Measurements from ENCODE around the gene MRPL19.
"Not testable (repeated sequence)": the region's sequence is repeated elsewhere in the genome, so short reads cannot be mapped to it uniquely, and the experiment has no call there.

MRPL19 gene

DNA sequence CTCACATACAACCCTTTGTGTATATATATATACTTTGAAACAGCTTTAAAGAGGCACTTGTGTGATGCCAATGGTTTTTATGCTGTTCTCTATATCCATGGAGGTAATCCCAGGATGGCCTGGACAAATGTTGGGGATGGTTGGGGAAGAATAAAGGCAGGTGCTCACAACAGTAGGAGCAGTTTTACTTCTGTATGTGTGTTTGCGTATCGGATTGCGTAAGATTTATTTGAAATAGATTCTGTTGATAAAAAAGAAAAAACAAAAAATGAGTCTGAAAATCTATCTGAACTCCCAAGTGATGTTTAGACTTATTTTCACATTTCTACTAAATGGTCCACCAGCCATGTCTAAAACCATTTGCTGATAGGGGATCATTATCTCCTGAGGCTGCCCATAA, 29.3 kb downstream of the MRPL19 start:
- no peak for DNase-seq

DNA sequence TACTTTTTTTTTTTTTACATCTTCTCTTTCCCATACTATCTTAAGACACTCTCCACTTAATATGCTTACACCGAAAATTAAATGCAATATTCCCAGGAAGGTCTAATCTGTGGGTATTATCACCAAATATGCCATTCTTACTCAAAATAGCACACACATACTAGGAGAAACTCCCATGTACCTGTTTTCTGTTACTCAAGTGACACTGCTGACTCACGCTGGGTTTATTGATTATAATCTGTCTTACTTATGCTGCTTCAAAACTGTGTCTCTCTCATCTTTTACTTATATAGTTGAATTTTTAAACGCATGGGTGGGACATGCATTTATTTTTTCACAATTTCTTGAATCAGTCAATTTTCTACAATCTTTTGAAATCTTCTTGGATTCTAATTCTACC, 29.9 kb downstream of the MRPL19 start:
- no peak for DNase-seq

DNA sequence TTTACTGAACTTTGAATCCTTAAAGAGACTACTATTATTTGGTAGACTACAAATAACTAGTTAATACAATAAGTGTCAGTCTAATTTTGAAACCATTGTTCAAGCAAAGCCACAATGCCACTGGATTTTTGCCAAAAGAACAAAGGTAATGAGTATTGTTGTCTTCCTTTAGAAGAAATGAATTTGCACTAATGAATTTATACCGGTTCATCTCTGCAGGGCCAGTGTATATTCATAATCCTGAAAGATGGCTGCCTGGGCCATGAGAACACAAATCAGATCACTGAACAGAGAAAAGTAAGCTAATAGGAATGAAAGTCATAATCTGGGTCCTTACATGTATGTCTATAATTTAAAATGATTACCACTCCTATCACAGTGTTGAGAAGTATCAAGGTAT, 33.0 kb downstream of the MRPL19 start:
- DNase-seq: no peak

DNA sequence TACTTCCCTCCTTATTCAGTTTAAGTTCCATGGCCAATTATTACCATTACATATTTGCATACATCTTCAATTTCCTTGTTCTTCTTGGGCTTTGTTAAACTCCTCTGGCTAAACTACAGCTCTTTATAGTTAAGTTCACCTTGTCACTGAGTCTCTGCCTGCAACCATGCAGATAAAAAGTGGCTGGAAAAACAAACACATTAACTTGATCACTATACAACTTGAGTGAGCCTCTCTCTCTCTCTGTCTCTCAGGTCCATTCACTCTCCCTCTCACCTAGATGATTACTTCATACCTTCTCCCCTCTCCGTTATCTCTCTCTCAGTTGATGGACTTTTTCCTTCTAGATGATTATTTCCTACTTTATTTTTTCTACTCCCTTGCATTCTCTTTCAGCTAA, 33.8 kb downstream of the MRPL19 start:
- no peak for DNase-seq

DNA sequence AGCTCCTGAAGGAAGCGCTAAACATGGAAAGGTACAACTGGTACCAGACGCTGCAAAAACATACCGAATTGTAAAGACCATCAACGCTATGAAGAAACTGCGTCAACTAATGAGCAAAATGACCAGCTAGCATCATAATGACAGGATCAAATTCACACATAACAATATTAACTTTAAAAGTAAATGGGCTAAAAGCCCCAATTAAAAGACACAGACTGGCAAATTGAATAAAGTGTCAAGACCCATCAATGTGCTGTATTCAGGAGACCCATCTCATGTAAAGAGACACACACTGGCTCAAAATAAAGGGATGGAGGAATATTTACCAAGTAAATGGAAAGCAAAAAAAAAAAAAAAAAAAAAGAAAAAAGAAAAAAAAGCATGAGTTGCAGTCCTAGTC, 36.8 kb downstream of the MRPL19 start:
- not testable (repeated sequence) for DNase-seq

DNA sequence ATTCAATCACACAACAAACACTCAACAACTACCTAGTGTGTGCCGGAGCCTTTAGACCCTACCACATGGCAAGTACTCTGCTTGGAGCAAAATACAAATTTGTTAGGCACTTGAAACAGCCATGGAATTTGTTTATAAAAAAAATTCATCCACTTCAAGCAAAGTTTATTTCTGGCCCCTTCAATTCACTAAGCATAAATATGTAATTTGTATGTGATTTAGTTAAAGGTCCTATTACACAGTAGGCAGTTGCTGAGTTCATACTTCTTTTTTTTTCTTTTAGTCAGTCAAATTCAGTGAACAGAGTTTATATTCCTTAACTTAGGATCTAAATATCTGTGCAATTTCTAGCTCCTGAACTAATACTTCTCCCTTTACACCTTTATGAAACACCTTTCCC, 41.6 kb downstream of the MRPL19 start:
- no peak for DNase-seq

DNA sequence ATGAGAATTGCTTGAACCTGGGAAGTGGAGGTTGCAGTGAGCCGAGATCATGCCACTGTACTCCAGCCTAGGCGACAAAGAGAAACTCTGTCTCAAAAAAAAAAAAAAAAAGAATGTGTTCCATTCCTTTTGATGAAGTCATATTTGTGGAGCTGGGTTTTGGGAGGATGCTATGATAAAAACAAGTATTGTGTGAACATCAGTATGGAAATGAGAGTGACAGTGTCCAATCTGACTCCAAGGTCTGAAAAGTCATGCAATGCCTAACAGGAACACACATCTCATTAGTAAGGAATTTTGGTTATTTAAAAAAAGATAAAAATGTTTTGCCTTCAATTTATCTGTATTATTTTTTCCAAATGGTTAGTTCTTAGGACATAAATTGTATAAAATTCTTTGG, 52.3 kb downstream of the MRPL19 start:
- DNase-seq: no peak

DNA sequence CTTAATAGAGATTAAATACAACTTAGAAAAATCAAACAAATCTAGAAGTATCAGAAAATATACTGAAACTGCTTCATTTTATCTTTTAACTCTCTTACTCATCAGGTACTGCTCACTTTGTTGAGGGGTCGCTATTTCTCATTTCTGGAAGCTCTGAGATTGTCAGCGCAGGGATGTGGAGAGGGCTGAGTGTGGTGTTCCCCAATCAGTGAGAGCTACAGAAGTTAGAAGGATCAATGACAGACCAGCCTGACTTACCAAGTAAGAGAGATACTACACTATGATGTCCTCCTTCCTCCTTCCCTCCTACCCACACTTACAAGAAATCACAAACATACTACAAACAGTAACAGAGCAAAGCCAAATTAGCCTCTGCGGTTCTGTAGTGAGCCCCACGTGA, 56.0 kb downstream of the MRPL19 start:
- DNase-seq: no peak

DNA sequence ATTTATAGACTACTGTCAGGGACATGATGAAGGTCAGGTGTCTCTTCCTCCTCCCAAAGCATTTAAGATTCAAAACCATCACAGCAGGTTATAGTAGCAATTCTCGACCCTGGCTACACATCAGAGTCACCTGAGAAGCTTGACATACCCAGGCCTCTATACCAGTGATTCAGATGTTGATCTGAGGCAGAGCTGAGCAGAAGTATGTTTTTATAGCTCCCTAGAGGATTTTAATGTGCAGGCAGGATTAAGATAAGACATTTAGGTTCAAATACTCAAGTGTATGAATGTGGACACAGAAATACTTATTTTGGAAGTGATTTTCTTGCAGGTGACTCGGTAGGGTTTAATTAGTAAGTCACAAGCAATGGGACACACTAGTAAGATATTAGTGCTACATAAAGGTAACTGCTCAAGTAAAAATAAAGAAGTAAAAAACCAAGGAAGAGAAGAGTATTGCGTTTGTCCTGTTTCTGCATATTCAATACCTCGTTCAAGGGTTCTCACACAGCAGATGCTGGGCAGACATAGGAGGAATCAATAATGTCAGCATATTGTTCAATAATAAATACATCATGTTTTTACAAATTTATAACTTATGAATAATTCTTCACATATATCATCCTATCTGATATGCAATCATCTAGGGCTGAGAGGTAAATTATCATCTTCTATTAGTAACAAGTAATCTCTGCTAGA, 57.2 kb downstream of the MRPL19 start:
- no peak for DNase-seq

DNA sequence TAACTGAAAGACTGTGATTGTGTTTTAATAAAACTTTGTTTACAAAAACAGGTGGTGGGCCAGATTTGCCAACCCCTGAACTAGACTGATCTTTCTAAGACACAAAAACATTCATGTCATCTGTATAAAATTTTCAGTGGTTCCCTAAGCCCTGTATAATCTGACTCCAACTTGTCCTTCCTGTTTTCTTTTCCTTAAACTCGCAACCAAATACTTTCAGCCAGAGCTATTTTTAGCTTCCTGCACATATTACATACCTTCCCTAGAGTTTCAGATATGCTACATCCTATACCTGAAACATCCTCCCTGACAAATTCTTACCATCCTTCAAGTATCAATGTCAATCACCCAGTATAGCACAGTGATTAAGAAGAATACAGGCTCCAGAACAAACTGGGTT, 59.3 kb downstream of the MRPL19 start:
- DNase-seq: no peak

DNA sequence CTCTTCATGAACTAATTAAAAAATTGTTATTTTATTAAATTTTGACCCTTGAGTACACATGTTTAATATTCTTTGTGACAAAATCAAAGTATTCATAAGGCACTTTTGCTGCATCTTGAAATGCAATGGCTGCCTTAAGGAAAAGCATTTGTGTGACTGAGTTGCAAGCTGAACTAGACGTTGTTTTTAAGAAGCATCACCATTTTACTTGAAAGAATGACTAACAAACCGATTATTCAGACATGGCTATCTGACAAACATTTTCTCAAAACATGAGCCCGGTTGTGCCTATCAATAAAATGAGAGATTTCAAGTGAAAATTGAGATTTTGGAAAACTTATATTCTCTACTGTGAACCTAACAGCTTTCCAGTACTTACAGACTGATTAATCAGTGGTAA, 61.3 kb downstream of the MRPL19 start:
- no peak for DNase-seq

DNA sequence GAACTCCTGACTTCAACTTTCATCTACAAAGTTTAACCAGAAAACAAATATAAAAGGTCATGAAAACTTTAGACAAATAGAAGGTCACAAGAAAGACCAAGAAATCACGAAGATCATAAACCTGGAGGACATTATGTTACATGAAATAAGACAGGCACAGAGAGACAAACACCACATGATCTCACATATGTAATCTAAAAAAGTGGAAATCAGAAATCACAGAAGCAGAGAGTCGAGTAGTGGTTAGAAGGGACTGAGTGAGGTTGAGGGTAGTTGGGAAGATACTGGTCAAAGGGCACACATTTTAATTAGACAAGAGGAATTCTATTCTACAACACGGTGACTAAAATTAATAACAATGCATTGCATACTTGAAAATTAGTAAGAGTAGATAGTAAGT, 62.7 kb downstream of the MRPL19 start:
- no peak for DNase-seq

DNA sequence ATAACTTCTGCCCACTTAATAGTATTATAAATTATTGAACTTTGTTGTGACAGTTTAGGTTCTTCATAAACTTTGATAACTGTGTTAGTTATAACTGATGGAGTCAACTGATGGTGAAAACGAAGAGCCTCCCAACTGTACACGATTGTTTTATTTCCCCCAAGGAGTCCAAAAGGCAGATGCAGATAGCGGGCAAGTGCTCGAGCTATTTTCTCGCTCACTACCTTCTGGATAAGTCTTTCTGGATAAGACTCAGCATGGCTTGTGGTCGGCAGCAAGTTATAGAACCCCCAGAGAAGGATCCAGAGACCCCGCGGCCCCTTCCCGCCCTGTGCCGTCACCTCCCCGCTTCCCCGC, 63.6 kb downstream of the MRPL19 start:
- no peak for DNase-seq

DNA sequence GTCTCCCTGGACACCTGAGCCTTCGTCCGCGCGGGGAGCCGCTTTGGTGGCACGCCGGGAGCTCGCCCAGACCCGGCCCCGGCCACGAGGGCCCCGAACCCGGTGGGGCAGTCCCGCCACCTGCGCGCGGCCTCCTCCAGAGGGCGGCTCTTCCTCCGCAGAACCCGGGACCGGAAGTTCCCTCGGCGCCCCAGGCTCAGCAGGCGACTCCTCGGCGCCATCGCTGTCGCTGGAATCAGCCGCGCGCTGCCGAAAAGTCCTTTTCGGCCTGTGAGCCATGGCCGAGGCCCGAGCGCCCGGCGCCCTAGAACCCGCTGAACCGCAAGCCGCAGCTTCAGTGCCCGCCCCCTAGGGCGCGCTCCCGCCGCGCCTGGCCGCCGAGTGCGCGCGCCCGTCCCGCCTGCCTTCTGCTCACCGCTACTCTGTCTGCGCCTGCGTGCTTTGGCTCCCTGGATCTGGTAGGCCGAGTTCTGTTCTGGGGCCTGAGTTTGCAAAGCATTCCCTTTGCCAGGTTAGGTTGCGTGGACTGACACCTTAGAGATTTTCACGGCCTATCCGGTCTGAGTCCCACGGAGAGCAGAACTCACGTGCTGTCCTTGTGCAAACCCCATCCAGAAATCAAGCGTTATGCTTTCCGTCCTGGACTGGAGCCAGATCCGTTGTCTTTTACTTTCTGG, 64.1 kb downstream of the MRPL19 start, which contains the start of gene GCFC2:
TSS of gene GCFC2 (minus strand) at position 339 of the 677 bp plus-strand sequence. CDS start at position 279, 60 bp downstream.
- DNase-seq: peak; percentile 87 to 89

DNA sequence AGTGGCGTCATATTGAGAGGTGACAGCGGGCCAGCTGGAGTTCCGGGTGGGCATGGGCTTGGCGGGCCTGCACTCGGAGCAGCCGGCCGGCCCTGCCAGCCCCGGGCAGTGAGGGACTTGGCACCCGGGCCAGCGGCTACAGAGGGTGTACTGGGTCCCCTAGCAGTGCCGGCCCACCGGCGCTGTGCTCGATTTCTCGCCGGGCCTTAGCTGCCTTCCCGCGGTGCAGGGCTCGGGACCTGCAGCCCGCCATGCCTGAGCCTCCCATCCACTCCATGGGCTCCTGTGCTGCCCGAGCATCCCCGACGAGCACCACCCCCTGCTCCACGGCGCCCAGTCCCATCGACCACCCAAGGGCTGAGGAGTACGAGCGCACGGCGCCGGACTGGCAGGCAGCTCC, 65.0 kb downstream of the MRPL19 start:
- DNase-seq: not testable (repeated sequence)

DNA sequence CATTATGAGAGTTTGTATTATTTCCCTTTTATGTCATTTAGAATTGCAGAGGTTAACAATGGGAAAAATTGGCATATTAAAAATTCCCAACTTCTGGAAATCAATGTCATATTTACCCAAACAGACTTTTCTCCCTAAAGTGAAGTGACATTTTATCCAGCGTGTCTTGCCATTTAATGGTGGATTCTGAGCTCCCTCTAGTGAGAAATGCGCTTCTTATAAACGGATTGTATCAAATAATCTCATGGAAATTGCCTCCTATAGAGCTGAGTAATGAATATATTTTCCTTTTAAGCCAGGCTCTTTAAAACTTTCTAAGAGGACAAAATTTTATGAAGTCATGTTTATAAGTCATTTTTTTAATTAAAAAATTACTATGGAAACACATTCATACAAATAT, 69.8 kb downstream of the MRPL19 start:
- no peak for DNase-seq

DNA sequence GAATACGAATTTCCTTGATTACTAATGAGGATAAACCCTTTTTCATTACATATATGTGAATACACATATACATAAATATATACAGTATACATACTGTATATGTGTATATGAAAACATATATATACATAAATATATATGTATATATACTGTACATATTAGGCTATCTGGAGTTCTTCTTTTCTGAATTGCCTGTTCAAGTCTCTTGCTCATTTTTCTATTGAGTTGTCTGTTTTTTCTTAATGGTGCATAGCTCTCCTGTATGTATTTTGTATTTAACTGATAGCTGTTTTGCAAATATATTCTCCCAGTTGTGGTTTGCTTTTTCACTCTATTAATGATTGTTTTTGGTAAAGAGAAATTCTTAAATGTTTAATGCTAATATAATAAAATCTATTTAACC, 73.0 kb downstream of the MRPL19 start:
- no peak for DNase-seq

DNA sequence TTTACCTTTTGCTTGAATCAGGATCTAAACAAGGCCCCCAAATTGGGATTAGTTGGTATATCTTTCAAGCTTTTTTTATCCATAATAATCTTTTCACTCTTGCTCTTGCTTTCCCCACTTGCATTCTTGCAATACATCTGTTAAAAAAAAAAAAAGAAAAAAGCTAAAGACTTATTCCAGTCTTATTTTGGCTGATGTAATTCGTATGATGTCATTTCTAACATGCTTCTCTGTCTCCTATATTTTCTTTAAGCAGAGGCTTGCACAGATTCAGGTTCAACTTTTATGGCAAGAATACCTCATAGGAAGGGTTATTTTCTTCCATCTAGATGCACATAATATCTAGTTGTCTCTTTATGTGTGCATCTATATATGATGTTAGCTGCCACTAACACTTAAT, 73.9 kb downstream of the MRPL19 start:
- DNase-seq: no peak

DNA sequence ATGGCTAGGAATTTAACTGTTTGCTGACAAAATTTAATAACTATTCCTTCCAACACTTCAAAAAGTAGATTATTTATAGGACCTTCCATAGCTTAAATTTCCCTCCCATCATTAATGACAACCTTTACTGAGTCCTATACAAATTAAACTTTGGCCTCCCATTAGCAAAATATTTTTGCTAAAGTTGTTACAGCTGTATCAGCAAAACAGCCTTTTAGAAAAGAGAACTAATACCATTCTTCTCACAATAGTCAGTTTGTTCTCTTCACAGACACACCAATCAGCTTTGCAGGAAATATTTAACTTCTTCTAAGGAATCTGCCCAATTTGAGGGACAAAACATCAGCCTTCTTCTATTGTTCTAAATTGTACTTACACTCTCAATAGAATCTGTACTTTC, 76.1 kb downstream of the MRPL19 start:
- DNase-seq: no peak

DNA sequence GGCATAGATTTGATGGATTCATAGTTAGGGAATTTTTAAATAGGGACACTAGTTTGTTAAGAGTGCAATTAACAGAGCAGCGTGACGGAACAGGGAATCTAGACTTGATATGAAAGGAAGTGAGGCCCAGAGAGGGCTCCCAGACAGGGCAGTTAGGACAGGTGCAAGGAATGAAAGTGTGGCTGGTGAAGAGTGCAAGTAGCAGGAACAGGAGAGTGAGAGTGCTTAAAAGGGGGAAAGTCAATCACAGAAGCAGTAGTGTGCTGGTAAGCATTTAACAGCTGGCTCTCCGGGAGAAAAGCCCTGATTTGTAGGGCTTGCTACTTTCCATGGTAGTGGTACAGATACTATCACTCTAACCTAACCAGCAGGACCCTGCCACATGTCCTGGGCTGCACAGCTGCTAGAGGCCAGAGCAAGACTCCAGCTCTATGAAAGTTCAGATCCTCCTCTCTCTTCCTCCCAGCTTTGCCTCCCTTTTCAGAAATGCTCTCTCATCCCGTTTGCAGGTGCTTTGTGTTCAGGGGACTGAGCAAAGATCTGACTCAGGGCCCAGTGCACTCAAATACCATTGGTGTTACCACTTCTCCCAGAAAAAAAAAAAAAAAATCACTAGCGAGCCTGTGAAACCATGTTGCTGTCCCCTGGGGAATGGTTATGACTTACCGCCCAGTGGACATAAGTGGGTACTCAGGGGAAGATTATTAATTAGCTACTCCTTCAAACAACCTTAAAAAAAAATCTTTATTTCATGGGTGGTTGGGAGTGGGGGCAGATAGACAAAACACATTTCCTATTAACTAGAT, 82.2 kb downstream of the MRPL19 start:
- DNase-seq: no peak

DNA sequence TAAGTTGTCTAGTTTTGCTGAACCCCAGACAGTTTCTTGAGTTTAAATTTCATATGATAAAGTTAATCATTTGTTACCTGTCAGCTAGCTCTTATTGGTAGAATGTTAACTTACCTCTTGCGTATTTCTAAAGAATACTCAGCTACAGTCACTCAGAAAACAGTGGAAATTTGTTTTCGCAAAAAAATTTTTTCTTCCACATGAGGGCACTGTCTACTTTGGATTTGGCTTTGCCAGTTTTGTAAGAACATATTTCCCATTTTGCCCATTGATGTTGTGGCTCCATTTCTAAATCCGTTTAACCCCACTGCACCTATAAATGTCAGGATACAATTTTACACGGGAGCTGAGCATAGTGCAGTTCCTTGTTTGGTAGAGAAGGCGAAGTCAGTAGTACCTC, 83.3 kb downstream of the MRPL19 start:
- peak in 1 of 2 experiments; percentile 5 for DNase-seq

DNA sequence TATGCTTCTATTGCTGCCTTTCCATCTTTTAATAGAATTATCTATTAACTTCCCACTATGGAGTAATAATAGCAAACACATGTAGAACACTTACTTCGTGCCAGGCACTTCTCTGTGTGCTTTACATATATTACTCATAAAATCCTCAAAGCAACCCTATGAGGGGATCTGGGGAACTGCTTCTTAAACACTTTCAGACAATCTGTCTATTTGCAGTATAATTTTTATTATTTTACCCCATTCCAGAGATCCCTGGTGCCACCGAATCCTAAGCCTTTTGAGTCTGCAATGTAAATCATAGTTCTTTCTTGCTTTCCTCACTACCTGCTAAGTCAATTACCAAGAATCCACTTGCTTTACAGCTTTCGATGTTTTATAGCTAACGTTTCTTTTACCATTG, 89.7 kb downstream of the MRPL19 start:
- no peak for DNase-seq

DNA sequence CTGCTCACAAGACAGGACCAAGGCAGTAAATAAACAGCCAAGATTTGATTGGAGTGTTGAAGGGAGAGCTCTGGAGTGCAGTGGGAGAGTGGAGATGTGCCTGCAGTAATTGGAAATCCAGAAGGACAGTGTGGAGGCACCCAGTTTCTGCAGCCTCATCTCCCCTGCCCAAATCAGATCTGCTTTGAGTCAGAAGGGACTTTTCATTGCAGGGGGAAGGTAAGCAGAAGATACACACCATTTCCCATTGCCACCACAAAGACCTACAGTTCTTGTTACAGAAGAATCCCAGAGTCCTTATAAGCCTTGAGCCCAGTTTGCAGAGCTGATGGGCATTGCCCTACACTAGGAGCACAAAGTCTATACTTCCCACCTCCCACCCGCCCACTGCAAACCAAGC, 91.4 kb downstream of the MRPL19 start:
- DNase-seq: no peak

Measured in SHP77 (cell line).